ENCODE results near the gene GPSM1.
"Not testable (repeated sequence)": the region's sequence is repeated elsewhere in the genome, so short reads cannot be mapped to it uniquely, and the experiment has no call there.

GPSM1 gene

GRCh38 chr9:136401173-136401922 is 74.0 kb downstream of the GPSM1 start:
- DNase-seq, result no peak

- DNase-seq, result no peak
These were observed 74.7 kb downstream of the GPSM1 start for GRCh38 chr9:136402067-136402466.

DNA sequence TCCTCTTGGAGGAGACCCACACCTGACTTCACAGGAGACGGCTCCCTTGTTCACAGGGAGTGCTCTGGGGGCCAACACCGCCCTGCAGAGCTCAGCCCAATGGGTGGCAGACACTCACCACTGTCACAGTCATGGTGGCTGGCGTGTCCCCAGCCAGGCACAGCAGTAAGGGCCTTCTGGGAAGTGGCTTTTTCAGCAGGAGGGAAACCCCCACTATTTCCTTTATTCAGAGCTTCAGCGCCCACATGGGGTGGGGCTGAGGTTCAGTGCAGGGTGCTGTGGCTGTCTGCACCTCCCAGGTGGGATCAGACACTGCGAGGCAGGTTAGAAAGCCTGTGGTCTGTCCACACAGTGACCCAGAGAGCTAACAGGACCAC is 76.2 kb downstream of the GPSM1 start:
- no peak for DNase-seq

GRCh38 chr9:136403915-136404800 is 76.8 kb downstream of the GPSM1 start:
- DNase-seq, result no peak

- no peak for DNase-seq
These were observed 77.4 kb downstream of the GPSM1 start for GRCh38 chr9:136404801-136405136.

DNA sequence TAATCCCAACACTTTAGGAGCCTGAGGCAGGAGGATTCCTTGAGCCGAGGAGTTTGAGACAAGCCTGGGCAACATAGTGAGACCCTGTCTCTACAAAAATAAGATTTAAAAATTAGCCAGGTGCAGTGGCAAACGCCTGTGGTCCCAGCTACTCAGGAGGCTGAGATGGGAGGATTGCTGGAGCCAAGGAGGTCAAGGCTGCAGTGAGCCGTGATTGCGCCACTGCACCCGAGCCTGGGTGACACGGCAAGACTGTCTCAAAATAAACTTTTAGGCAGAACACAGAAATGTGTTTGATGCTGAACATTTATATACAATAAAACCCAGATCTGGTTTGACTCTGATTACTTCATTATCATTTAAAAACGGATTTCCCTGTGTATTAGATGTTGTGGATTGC is 78.1 kb downstream of the GPSM1 start:
- DNase-seq, result no peak

DNA sequence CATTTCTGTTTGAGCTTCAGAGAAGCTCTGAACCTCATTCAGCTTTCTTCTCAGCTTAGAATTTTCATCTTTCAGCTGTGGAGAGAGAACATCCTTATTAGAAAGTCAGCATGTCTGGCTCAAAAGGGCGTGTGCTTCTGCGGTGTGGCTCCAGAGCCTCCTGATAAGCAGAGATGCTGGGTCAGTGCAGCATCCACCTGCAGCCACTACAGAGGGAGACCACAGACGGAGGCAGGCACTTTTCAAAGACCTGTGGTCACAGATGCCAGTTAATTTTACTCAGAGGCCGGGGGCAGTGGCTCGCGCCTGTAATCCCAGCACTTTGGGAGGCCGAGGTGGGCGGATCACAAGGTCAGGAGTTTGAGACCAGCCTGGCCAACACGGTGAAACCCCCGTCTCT is 78.6 kb downstream of the GPSM1 start:
- not testable (repeated sequence) for DNase-seq

- not testable (repeated sequence) for DNase-seq
These were observed 79.7 kb downstream of the GPSM1 start for GRCh38 chr9:136407061-136407460.

DNA sequence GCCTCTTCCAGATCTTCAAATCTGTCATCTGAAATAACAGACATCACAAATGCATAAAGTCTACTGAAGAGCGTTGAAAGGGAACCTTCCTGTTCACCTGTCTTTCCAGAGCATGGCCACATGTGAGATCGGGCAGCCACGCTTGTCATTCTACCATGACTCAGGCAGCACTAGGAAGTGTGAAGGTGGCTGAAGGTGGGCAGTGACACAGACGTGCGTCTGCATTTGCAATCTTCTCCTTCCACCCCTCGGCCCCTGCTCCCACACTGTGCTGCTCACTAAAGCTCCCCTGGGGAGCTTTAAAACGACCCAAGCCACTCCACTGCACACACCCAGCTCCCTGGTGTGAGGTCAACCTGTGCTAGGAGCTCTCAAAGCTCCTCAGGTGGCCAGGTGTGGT is 80.6 kb downstream of the GPSM1 start:
- DNase-seq, result no peak

All from KG1 (cell line).